ENCODE results near the gene ESPNL.

Gene ESPNL

DNA sequence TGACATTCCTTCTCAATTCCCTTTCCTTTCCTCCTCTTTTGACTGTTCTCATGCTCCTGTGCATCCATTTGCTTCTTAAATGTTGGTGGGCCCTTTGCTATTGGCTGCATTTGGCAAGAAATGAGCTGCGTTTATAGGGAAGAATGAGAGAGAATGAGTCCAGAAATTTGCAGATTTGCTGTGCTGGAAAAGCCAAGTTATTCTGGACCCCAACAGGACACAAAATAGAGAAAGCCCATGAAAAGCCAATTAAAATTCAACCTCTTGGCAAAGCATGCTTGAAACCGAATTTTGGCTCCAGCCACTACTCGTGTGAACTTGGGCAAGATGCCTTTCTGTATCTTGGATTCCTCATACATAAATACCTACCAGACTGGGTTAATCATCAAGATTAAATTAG lies 40.6 kb upstream of the ESPNL start:
- H3F3A ChIP-seq (ENCODE audit: insufficient read depth, low read length) = peaks cover 9% of the 10 kb centered on the region
- no peak overlapping the region for H2AFZ ChIP-seq (ENCODE audit: low read length)
- no peaks in the 10 kb centered on the region for H4K20me1 ChIP-seq (ENCODE audit: insufficient read depth, low read length)
- no peak for DNase-seq
- no peaks in the 10 kb centered on the region for H3K27me3 ChIP-seq (replicated peaks; ENCODE audit: insufficient read depth, low read length)
- no peaks in the 10 kb centered on the region for H3K9me2 ChIP-seq (replicated peaks; ENCODE audit: insufficient read depth, low read length)
- H3K36me3 ChIP-seq (replicated peaks; ENCODE audit: insufficient read depth, low read length) = no peaks in the 10 kb centered on the region
- H3K4me1 ChIP-seq (ENCODE audit: low read length) = peaks cover 10% of the 10 kb centered on the region; the same call in 1 of the 2 replicates
- H3K79me2 ChIP-seq (ENCODE audit: low read length) = peaks cover 17% of the 10 kb centered on the region
- H3K9me3 ChIP-seq (replicated peaks; ENCODE audit: insufficient read depth, low read length) = no peaks in the 10 kb centered on the region
- H3K27ac ChIP-seq (ENCODE audit: low read length) = no peak overlapping the region
- no peak overlapping the region for H3K9ac ChIP-seq (ENCODE audit: low read length)
- TF ChIP-seq EZH2phosphoT487 (IDR thresholded peaks at IDR 0.05; ENCODE audit: low read length) (no peak), CTCF (IDR thresholded peaks at IDR 0.05; ENCODE audit: low read length) (no peak), EZH2 (optimal IDR thresholded peaks at IDR 0.05; ENCODE audit: low read depth, low read length) (no peak)
- H3K4me3 ChIP-seq (ENCODE audit: low read length) = peak overlapping the region; percentile 85; the same call in 1 of the 2 replicates
- H3K4me2 ChIP-seq (ENCODE audit: low read depth, low read length) = peak overlapping the region; percentile 82

DNA sequence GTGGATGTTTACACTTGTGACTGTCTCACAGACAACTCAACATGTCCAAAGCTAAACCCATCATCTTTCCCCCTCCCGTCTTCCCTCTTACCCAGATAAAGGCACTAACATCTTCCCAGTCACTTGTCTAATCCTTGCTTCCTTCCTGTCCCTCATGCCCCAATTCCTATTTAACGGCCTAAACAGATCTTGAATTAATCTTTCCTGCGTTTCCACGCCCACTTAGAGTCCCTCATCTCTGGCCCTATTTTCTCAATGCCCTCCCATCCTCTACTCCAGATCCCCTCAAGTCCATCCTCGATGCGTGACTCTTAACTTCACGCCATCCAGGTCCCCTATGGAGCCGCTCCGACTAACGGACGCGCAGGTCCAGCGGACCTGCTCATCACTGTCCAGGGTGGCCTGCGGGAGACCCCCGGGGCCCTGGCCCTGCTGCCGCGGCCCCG lies 40.0 kb upstream of the ESPNL start:
- peaks cover 9% of the 10 kb centered on the region for H3F3A ChIP-seq (ENCODE audit: insufficient read depth, low read length)
- no peak for TF ChIP-seq EZH2phosphoT487 (IDR thresholded peaks at IDR 0.05; ENCODE audit: low read length)
- TF ChIP-seq EZH2 (optimal IDR thresholded peaks at IDR 0.05; ENCODE audit: low read depth, low read length) = no peak
- no peak for TF ChIP-seq CTCF (IDR thresholded peaks at IDR 0.05; ENCODE audit: low read length)
- peak overlapping the region; percentile 79 for H2AFZ ChIP-seq (ENCODE audit: low read length)
- H4K20me1 ChIP-seq (ENCODE audit: insufficient read depth, low read length) = no peaks in the 10 kb centered on the region
- peak overlapping the region; percentile 45; the same call in 1 of the 2 replicates for H3K27ac ChIP-seq (ENCODE audit: low read length)
- H3K4me3 ChIP-seq (ENCODE audit: low read length) = peak overlapping the region; percentile 85
- peaks cover 10% of the 10 kb centered on the region; the same call in 1 of the 2 replicates for H3K4me1 ChIP-seq (ENCODE audit: low read length)
- no peaks in the 10 kb centered on the region for H3K9me2 ChIP-seq (replicated peaks; ENCODE audit: insufficient read depth, low read length)
- peaks cover 17% of the 10 kb centered on the region for H3K79me2 ChIP-seq (ENCODE audit: low read length)
- peak overlapping the region; percentile 91 for H3K9ac ChIP-seq (ENCODE audit: low read length)
- H3K36me3 ChIP-seq (replicated peaks; ENCODE audit: insufficient read depth, low read length) = no peaks in the 10 kb centered on the region; the same call in 1 of the 2 replicates
- no peaks in the 10 kb centered on the region for H3K9me3 ChIP-seq (replicated peaks; ENCODE audit: insufficient read depth, low read length)
- peak overlapping the region; percentile 82 for H3K4me2 ChIP-seq (ENCODE audit: low read depth, low read length)
- no peaks in the 10 kb centered on the region for H3K27me3 ChIP-seq (replicated peaks; ENCODE audit: insufficient read depth, low read length)
- DNase-seq = no peak

DNA sequence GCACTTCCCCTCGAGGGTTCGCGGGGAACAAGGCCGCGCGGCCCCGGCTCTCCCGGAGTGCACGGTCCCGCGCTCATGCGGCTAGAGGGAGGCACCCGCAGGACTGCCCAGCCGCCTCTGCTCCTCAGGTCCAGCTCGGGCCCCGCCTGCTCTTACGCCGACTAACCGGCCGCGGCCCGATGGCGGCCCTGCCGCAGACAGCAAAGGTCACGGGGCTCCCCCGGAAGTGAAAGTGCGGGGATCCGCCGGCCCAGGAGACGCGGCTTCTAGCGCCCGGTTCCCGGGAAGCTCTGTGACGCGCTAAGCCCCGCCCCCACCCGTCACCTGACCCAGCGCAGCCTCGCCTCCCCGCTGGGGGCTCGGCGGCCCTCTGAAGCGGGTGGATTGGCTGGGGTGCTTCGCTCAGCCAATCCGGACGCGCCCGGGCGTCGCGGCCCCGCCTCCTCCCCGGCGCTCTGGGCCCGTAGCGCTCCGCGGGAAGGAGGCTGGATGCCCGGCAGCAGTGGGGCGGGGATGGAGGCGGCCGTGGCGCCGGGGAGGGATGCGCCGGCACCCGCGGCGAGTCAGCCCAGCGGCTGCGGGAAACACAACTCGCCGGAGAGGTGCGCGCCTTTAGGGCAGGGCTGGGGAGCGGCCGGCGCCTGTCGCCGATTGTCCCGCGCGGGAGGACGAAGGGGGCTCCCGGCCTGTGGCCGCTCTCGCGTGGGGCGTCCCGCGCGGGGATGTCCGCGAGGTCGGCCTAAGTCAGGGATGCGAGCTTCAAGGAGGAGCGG lies 39.4 kb upstream of the ESPNL start, which contains the start of gene SCLY:
Gene SCLY, plus strand, starts transcription at position 460 of the 773 bp plus-strand sequence. Its CDS starts 54 bp downstream, at position 514.
- Histone ChIP-seq H3K27me3 (replicated peaks; ENCODE audit: insufficient read depth, low read length) (no peaks in the 10 kb centered on the region), H3K4me2 (ENCODE audit: low read depth, low read length) (peak within 1 kb of the TSS; percentile 95), H3K79me2 (ENCODE audit: low read length) (peaks cover 17% of the 10 kb centered on the region), H3K36me3 (replicated peaks; ENCODE audit: insufficient read depth, low read length) (no peaks in the 10 kb centered on the region; the same call in 1 of the 2 replicates), H2AFZ (ENCODE audit: low read length) (peak within 1 kb of the TSS; percentile 88), H3K9me2 (replicated peaks; ENCODE audit: insufficient read depth, low read length) (no peaks in the 10 kb centered on the region), H3K4me1 (ENCODE audit: low read length) (peaks cover 10% of the 10 kb centered on the region; the same call in 1 of the 2 replicates), H4K20me1 (ENCODE audit: insufficient read depth, low read length) (no peaks in the 10 kb centered on the region), H3K9ac (ENCODE audit: low read length) (peak within 1 kb of the TSS; percentile 91), H3K9me3 (replicated peaks; ENCODE audit: insufficient read depth, low read length) (no peaks in the 10 kb centered on the region), H3F3A (ENCODE audit: insufficient read depth, low read length) (peaks cover 9% of the 10 kb centered on the region), H3K27ac (ENCODE audit: low read length) (peak within 1 kb of the TSS; percentile 52; the same call in 1 of the 2 replicates), H3K4me3 (ENCODE audit: low read length) (peak within 1 kb of the TSS; percentile 95)
- peak; percentile 98 for DNase-seq
- TF ChIP-seq EZH2 (optimal IDR thresholded peaks at IDR 0.05; ENCODE audit: low read depth, low read length) (no peak), EZH2phosphoT487 (IDR thresholded peaks at IDR 0.05; ENCODE audit: low read length) (no peak), CTCF (IDR thresholded peaks at IDR 0.05; ENCODE audit: low read length) (no peak)
